ENCODE data around the gene NHLRC4.

Gene NHLRC4

GRCh38 chr16:585351-585750 is 18.5 kb downstream of the NHLRC4 start:
- H3K36me3 ChIP-seq (ENCODE audit: insufficient read depth), result no peaks in the 10 kb centered on the region
- TF ChIP-seq, protein P1, sequence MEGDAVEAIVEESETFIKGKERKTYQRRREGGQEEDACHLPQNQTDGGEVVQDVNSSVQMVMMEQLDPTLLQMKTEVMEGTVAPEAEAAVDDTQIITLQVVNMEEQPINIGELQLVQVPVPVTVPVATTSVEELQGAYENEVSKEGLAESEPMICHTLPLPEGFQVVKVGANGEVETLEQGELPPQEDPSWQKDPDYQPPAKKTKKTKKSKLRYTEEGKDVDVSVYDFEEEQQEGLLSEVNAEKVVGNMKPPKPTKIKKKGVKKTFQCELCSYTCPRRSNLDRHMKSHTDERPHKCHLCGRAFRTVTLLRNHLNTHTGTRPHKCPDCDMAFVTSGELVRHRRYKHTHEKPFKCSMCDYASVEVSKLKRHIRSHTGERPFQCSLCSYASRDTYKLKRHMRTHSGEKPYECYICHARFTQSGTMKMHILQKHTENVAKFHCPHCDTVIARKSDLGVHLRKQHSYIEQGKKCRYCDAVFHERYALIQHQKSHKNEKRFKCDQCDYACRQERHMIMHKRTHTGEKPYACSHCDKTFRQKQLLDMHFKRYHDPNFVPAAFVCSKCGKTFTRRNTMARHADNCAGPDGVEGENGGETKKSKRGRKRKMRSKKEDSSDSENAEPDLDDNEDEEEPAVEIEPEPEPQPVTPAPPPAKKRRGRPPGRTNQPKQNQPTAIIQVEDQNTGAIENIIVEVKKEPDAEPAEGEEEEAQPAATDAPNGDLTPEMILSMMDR (conservative IDR thresholded peaks at IDR 0.05; ENCODE audit: low read depth, low read length), result no peak
- peaks cover 15% of the 10 kb centered on the region for H3K4me1 ChIP-seq (ENCODE audit: low read depth, poor library complexity, severe bottlenecking)
- H3K4me3 ChIP-seq (IDR thresholded peaks at IDR 0.05; ENCODE audit: insufficient read depth, low read depth, low read length), result no peak overlapping the region
- no peak overlapping the region for H3K4me2 ChIP-seq
- H3K9ac ChIP-seq, result no peak overlapping the region
- H2AFZ ChIP-seq (ENCODE audit: low read depth), result no peak overlapping the region
- no peaks in the 10 kb centered on the region; the same call in 1 of the 2 replicates for H3K27me3 ChIP-seq (ENCODE audit: insufficient read depth, low read depth)
- no peaks in the 10 kb centered on the region for H4K20me1 ChIP-seq (ENCODE audit: insufficient read depth)
- H3K79me2 ChIP-seq (ENCODE audit: insufficient read depth, low read depth), result peaks cover 19% of the 10 kb centered on the region; the same call in 1 of the 2 replicates
- no peak overlapping the region for H3K27ac ChIP-seq

- H3K79me2 ChIP-seq (ENCODE audit: insufficient read depth, low read depth), result peaks cover 25% of the 10 kb centered on the region
- H2AFZ ChIP-seq (ENCODE audit: low read depth), result no peak overlapping the region
- H3K9ac ChIP-seq, result no peak overlapping the region
- TF ChIP-seq, protein P1 (conservative IDR thresholded peaks at IDR 0.05; ENCODE audit: low read depth, low read length), result no peak
- no peak overlapping the region for H3K4me3 ChIP-seq (IDR thresholded peaks at IDR 0.05; ENCODE audit: insufficient read depth, low read depth, low read length)
- no peaks in the 10 kb centered on the region for H3K36me3 ChIP-seq (ENCODE audit: insufficient read depth)
- H3K27ac ChIP-seq, result no peak overlapping the region
- no peak overlapping the region for H3K4me2 ChIP-seq
- H3K4me1 ChIP-seq (ENCODE audit: low read depth, poor library complexity, severe bottlenecking), result peaks cover 19% of the 10 kb centered on the region
- no peaks in the 10 kb centered on the region; the same call in 1 of the 2 replicates for H3K27me3 ChIP-seq (ENCODE audit: insufficient read depth, low read depth)
- no peaks in the 10 kb centered on the region for H4K20me1 ChIP-seq (ENCODE audit: insufficient read depth)
Measured at GRCh38 chr16:586047-586644, 19.3 kb downstream of the NHLRC4 start.

GRCh38 chr16:586645-587590 is 20.1 kb downstream of the NHLRC4 start:
- H3K9ac ChIP-seq, result peak overlapping the region; percentile 94; the same call in 1 of the 2 replicates
- peaks cover 32% of the 10 kb centered on the region for H3K79me2 ChIP-seq (ENCODE audit: insufficient read depth, low read depth)
- peak overlapping the region; percentile 74 for H3K4me2 ChIP-seq
- no peak overlapping the region for H2AFZ ChIP-seq (ENCODE audit: low read depth)
- no peaks in the 10 kb centered on the region; the same call in 1 of the 2 replicates for H3K27me3 ChIP-seq (ENCODE audit: insufficient read depth, low read depth)
- TF ChIP-seq, protein P1 (conservative IDR thresholded peaks at IDR 0.05; ENCODE audit: low read depth, low read length), result no peak
- H3K27ac ChIP-seq, result peak overlapping the region; percentile 94; the same call in 1 of the 2 replicates
- H3K4me3 ChIP-seq (IDR thresholded peaks at IDR 0.05; ENCODE audit: insufficient read depth, low read depth, low read length), result no peak overlapping the region
- no peaks in the 10 kb centered on the region for H4K20me1 ChIP-seq (ENCODE audit: insufficient read depth)
- H3K36me3 ChIP-seq (ENCODE audit: insufficient read depth), result no peaks in the 10 kb centered on the region
- H3K4me1 ChIP-seq (ENCODE audit: low read depth, poor library complexity, severe bottlenecking), result peaks cover 22% of the 10 kb centered on the region

DNA sequence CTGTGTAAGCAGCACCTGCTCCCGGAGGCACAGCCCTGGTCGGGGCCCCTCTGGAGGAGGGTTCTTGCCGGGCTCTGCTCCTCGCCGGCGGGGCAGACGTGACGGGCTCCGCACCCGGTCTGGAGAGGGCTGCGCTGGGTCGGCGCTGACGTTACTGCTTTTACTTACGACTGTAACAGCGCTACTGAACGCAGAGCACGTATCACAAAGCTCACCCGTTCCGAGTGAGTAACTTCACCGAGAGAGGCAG is 21.8 kb downstream of the NHLRC4 start:
- Histone ChIP-seq H3K79me2 (ENCODE audit: insufficient read depth, low read depth) (peaks cover 40% of the 10 kb centered on the region), H3K4me2 (peak overlapping the region; percentile 74; the same call in 1 of the 2 replicates), H3K4me3 (IDR thresholded peaks at IDR 0.05; ENCODE audit: insufficient read depth, low read depth, low read length) (no peak overlapping the region), H3K27me3 (ENCODE audit: insufficient read depth, low read depth) (no peaks in the 10 kb centered on the region; the same call in 1 of the 2 replicates), H3K36me3 (ENCODE audit: insufficient read depth) (no peaks in the 10 kb centered on the region), H2AFZ (ENCODE audit: low read depth) (no peak overlapping the region), H3K27ac (peak overlapping the region; percentile 94), H4K20me1 (ENCODE audit: insufficient read depth) (no peaks in the 10 kb centered on the region), H3K9ac (peak overlapping the region; percentile 94), H3K4me1 (ENCODE audit: low read depth, poor library complexity, severe bottlenecking) (peaks cover 22% of the 10 kb centered on the region)
- TF ChIP-seq, protein P1 (conservative IDR thresholded peaks at IDR 0.05; ENCODE audit: low read depth, low read length), result no peak
